Measurements from ENCODE around the gene PTHLH.

- TF ChIP-seq CTCF (IDR thresholded peaks at IDR 0.05; ENCODE audit: poor library complexity) (no peak), EZH2phosphoT487 (IDR thresholded peaks at IDR 0.05; ENCODE audit: low read depth, severe bottlenecking, unreplicated experiment) (no peak)
These were observed 42.6 kb upstream of the PTHLH start for GRCh38 chr12:28015165-28015564.
